ENCODE results near the gene ELF3. TPM values are rescaled to one million over a fixed set of nuclear protein-coding genes. Genes with fewer than 3 reads are reported as not detected.

ELF3 gene
- total and polyA plus RNA-seq, 2 experiments from 2014 or later = 12.3 to 19.5 TPM

- TF ChIP-seq, protein P1, sequence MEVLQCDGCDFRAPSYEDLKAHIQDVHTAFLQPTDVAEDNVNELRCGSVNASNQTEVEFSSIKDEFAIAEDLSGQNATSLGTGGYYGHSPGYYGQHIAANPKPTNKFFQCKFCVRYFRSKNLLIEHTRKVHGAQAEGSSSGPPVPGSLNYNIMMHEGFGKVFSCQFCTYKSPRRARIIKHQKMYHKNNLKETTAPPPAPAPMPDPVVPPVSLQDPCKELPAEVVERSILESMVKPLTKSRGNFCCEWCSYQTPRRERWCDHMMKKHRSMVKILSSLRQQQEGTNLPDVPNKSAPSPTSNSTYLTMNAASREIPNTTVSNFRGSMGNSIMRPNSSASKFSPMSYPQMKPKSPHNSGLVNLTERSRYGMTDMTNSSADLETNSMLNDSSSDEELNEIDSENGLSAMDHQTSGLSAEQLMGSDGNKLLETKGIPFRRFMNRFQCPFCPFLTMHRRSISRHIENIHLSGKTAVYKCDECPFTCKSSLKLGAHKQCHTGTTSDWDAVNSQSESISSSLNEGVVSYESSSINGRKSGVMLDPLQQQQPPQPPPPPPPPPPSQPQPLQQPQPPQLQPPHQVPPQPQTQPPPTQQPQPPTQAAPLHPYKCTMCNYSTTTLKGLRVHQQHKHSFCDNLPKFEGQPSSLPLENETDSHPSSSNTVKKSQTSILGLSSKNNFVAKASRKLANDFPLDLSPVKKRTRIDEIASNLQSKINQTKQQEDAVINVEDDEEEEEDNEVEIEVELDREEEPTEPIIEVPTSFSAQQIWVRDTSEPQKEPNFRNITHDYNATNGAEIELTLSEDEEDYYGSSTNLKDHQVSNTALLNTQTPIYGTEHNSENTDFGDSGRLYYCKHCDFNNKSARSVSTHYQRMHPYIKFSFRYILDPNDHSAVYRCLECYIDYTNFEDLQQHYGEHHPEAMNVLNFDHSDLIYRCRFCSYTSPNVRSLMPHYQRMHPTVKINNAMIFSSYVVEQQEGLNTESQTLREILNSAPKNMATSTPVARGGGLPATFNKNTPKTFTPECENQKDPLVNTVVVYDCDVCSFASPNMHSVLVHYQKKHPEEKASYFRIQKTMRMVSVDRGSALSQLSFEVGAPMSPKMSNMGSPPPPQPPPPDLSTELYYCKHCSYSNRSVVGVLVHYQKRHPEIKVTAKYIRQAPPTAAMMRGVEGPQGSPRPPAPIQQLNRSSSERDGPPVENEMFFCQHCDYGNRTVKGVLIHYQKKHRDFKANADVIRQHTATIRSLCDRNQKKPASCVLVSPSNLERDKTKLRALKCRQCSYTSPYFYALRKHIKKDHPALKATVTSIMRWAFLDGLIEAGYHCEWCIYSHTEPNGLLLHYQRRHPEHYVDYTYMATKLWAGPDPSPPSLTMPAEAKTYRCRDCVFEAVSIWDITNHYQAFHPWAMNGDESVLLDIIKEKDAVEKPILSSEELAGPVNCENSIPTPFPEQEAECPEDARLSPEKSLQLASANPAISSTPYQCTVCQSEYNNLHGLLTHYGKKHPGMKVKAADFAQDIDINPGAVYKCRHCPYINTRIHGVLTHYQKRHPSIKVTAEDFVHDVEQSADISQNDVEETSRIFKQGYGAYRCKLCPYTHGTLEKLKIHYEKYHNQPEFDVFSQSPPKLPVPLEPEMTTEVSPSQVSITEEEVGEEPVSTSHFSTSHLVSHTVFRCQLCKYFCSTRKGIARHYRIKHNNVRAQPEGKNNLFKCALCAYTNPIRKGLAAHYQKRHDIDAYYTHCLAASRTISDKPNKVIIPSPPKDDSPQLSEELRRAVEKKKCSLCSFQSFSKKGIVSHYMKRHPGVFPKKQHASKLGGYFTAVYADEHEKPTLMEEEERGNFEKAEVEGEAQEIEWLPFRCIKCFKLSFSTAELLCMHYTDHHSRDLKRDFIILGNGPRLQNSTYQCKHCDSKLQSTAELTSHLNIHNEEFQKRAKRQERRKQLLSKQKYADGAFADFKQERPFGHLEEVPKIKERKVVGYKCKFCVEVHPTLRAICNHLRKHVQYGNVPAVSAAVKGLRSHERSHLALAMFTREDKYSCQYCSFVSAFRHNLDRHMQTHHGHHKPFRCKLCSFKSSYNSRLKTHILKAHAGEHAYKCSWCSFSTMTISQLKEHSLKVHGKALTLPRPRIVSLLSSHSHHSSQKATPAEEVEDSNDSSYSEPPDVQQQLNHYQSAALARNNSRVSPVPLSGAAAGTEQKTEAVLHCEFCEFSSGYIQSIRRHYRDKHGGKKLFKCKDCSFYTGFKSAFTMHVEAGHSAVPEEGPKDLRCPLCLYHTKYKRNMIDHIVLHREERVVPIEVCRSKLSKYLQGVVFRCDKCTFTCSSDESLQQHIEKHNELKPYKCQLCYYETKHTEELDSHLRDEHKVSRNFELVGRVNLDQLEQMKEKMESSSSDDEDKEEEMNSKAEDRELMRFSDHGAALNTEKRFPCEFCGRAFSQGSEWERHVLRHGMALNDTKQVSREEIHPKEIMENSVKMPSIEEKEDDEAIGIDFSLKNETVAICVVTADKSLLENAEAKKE (CRISPR knock-in tag; IDR thresholded peaks at IDR 0.05) = no peak
Observed at GRCh38 chr1:202011994-202012393, 1.6 kb downstream of the ELF3 start (continued).

DNA sequence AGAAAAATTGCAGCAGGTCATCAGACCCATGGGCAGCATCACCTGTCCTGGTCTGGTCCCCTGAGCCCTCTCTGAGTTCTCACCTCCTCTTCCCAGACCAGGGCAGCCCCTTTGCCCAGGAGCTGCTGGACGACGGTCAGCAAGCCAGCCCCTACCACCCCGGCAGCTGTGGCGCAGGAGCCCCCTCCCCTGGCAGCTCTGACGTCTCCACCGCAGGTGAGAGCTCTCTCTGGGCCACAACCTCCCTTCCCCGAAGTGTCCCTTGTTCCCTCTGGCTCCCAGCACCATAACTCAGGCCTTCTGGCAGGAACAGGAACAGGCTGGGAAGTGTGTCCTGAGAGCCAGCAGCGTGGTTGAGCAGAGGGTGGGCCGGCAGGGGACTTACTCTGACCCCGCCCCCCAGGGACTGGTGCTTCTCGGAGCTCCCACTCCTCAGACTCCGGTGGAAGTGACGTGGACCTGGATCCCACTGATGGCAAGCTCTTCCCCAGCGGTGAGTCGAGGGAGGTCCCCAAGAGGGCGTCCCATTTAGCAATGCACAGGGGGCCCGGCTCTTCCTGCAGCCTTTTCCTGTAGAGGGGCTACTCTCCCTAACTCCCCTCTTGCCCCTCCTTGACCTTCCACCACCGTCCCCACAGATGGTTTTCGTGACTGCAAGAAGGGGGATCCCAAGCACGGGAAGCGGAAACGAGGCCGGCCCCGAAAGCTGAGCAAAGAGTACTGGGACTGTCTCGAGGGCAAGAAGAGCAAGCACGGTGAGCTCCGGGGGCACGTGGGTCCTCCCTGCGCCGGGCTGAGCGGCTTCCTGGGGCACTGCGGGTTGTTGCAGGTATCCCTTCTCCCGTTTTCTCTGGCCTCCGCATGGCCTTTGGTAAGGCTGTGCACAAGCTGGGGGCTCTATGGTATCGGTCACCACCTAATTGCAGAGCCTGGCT, 2.4 kb downstream of the ELF3 start:
- Histone ChIP-seq H3K4me3 (no peak overlapping the region), H3K4me2 (no peak overlapping the region), H2AFZ (no peak overlapping the region), H3K9me2 (ENCODE audit: insufficient read depth) (no peaks in the 10 kb centered on the region), H3K27ac (ENCODE audit: low read depth) (no peak overlapping the region), H3F3A (replicated peaks; ENCODE audit: low read depth) (peaks cover 10% of the 10 kb centered on the region), H3K36me3 (ENCODE audit: insufficient read depth) (no peaks in the 10 kb centered on the region), H4K20me1 (replicated peaks; ENCODE audit: insufficient read depth) (no peaks in the 10 kb centered on the region), H3K79me2 (replicated peaks; ENCODE audit: insufficient read depth) (peaks cover 7% of the 10 kb centered on the region), H3K27me3 (ENCODE audit: insufficient read depth) (no peaks in the 10 kb centered on the region), H3K4me1 (ENCODE audit: insufficient read depth) (peaks cover 29% of the 10 kb centered on the region)
- DNase-seq (ENCODE audit: low spot score) = no peak
- Mint-ChIP-seq H3K4me1 (peaks cover 39% of the 10 kb centered on the region), H3K27ac (no peak overlapping the region), H3K4me3 (no peak overlapping the region), H3K27me3 (ENCODE audit: insufficient read depth, low read depth, poor library complexity) (peaks cover 14% of the 10 kb centered on the region), H3K36me3 (ENCODE audit: low read depth) (peaks cover 19% of the 10 kb centered on the region; the same call in 2 of the 3 replicates), H3K9me3 (no peaks in the 10 kb centered on the region)
- no peak for ATAC-seq
- TF ChIP-seq NANOG (IDR thresholded peaks at IDR 0.05; ENCODE audit: borderline replicate concordance) (no peak), JUNB (IDR thresholded peaks at IDR 0.05; ENCODE audit: unreplicated experiment) (no peak), CREB1 (CRISPR knock-in tag; IDR thresholded peaks at IDR 0.05; ENCODE audit: low read depth) (no peak), EZH2 (IDR thresholded peaks at IDR 0.05; ENCODE audit: low read depth, unreplicated experiment) (no peak), CTCF (conservative IDR thresholded peaks at IDR 0.05; ENCODE audit: low read depth in 2 of 2) (no peak), POLR2AphosphoS5 (IDR thresholded peaks at IDR 0.05; ENCODE audit: low read depth) (no peak), ZNF114 (CRISPR knock-in tag; IDR thresholded peaks at IDR 0.05) (no peak), EZH2phosphoT487 (IDR thresholded peaks at IDR 0.05; ENCODE audit: unreplicated experiment) (no peak)

Measured in GM23338 (cell line).